K562 (cell line): ENCODE data around the gene VSTM5. TPM values are rescaled to one million over a fixed set of nuclear protein-coding genes. Genes with fewer than 3 reads are reported as not detected.

Source experiments
- CXXC5 ChIP-seq: fragments of 250-450 bp; sonication (Bioruptor Pico); IDR thresholded peaks from 2 replicates; pipeline ENCODE4 v1.8.0; 2022; ENCODE audit warnings: inconsistent platforms, mild to moderate bottlenecking, moderate library complexity
- FOXK2 ChIP-seq, 2 experiments: fragments of 450-650 bp; IDR thresholded peaks in 1 of 2; conservative IDR thresholded peaks in 1 of 2; 2 replicates each; pipeline ENCODE4 v1.6.1; 2016; ENCODE audit warnings: low read depth in 2 of 2, mild to moderate bottlenecking in 1 of 2
- GATAD2B ChIP-seq: fragments of 450-650 bp; IDR thresholded peaks from 2 replicates; pipeline ENCODE4 v1.6.1; 2017; ENCODE audit warnings: mild to moderate bottlenecking, borderline replicate concordance
- HMG20B ChIP-seq: fragments of 250-450 bp; sonication (Bioruptor Pico); IDR thresholded peaks from 2 replicates; pipeline ENCODE4 v1.5.0; 2021; ENCODE audit warnings: mild to moderate bottlenecking
- KAT8 ChIP-seq: fragments of 450-650 bp; IDR thresholded peaks from 2 replicates; pipeline ENCODE4 v1.6.1; 2016; ENCODE audit warnings: low read depth, mild to moderate bottlenecking
- MCM5 ChIP-seq: fragments of 450-650 bp; IDR thresholded peaks from 2 replicates; pipeline ENCODE4 v1.6.1; 2016; ENCODE audit warnings: low read depth
- MECOM ChIP-seq: fragments of 250-450 bp; sonication (Bioruptor Pico); IDR thresholded peaks from 2 replicates; pipeline ENCODE4 v1.8.0; 2022; ENCODE audit warnings: inconsistent platforms
- MTA2 ChIP-seq: fragments of 450-650 bp; IDR thresholded peaks from 2 replicates; pipeline ENCODE4 v1.6.1; 2016; ENCODE audit warnings: low read depth
- NCOA6 ChIP-seq: fragments of 450-650 bp; IDR thresholded peaks from 2 replicates; pipeline ENCODE4 v1.6.1; 2017; ENCODE audit warnings: mild to moderate bottlenecking
- NRF1 ChIP-seq, 2 experiments: fragments of 450-650 bp; IDR thresholded peaks in 1 of 2; conservative IDR thresholded peaks in 1 of 2; 2 replicates each; pipeline ENCODE4 v1.6.1; 2014; ENCODE audit warnings: mild to moderate bottlenecking in 2 of 2
- NUFIP1 ChIP-seq: fragments of 450-650 bp; IDR thresholded peaks from 2 replicates; pipeline ENCODE4 v1.6.1; 2018; ENCODE audit not compliant: partially characterized antibody
- SMARCA4 ChIP-seq: fragments of 450-650 bp; IDR thresholded peaks from 2 replicates; pipeline ENCODE4 v1.6.1; 2016
- SMARCB1 ChIP-seq: IDR thresholded peaks from 2 replicates; pipeline ENCODE4 v1.6.1; 2011; ENCODE audit warnings: improper control_type of control experiment, low read depth; ENCODE audit not compliant: insufficient read length
- SRF ChIP-seq, 2 experiments: fragments of 250-450, 450-650 bp in 1 of 2; sonication (Bioruptor Pico) in 1 of 2; sonication (generic) in 1 of 2; formaldehyde crosslinking; IDR thresholded peaks; 2 replicates each; pipeline versions ENCODE4 v1.5.0 to v1.5.1; 2020 to 2022; ENCODE audit warnings: mild to moderate bottlenecking in 1 of 2, missing genetic modification reagents in 1 of 2
- ZC3H8 ChIP-seq: fragments of 450-650 bp; IDR thresholded peaks from 2 replicates; pipeline ENCODE4 v1.6.1; 2017
- ZNF431 ChIP-seq: sonication (generic); formaldehyde crosslinking; IDR thresholded peaks from 2 replicates; pipeline ENCODE4 v1.8.0; 2022; ENCODE audit warnings: mild to moderate bottlenecking, missing genetic modification reagents
- ZNF79 ChIP-seq: fragments of 250-450 bp; sonication (Bioruptor Pico); IDR thresholded peaks from 2 replicates; pipeline ENCODE4 v1.4.0; 2020; ENCODE audit warnings: low read depth, mild to moderate bottlenecking, moderate library complexity
- ZZZ3 ChIP-seq: fragments of 450-650 bp; IDR thresholded peaks from 2 replicates; pipeline ENCODE4 v1.6.1; 2016; ENCODE audit warnings: antibody characterized with exemption, mild to moderate bottlenecking, moderate library complexity
- polyA plus RNA-seq, 8 experiments: library from polyadenylated mRNA; depleted of rRNA in 4 of 8; stranded (reverse) in 5 of 8; unstranded in 3 of 8; fragments of >200 nt; fragmentation: Nextera tagmentation in 2 of 8; fragmentation: Illumina TruSeq in 1 of 8; extraction: Ambion mirVana in 2 of 8; extraction: Trizol in 1 of 8; gene quantifications; 2 replicates each; pipeline versions ENCODE4 v1.2.1 to v1.2.3, GENCODE V29; 2011 to 2014; ENCODE audit warnings: inconsistent platforms in 1 of 8, missing spikeins in 1 of 8
- total RNA-seq, 7 experiments: library from RNA; depleted of rRNA in 6 of 7; stranded (reverse); fragments of >200 nt in 6 of 7; fragmentation: Illumina TruSeq in 2 of 7; extraction: Trizol in 2 of 7; gene quantifications; 2 replicates each; pipeline versions ENCODE4 v1.2.1 to v1.2.3, GENCODE V29; 2011 to 2021; ENCODE audit warnings: low replicate concordance in 1 of 7
- TF ChIP-seq, protein P1 (sequence below): sonication (generic); formaldehyde crosslinking; IDR thresholded peaks from 2 replicates; pipeline ENCODE4 v1.8.0; 2022; ENCODE audit warnings: mild to moderate bottlenecking, low read depth, missing genetic modification reagents
- TF ChIP-seq, protein P2 (sequence below), 2 experiments: fragments of 450-650 bp in 1 of 2; IDR thresholded peaks; 2 replicates each; pipeline ENCODE4 v1.6.1; 2011 to 2017; ENCODE audit warnings: low read depth in 2 of 2, antibody characterized with exemption in 1 of 2, borderline replicate concordance in 1 of 2, low read length in 1 of 2, mild to moderate bottlenecking in 1 of 2, mixed read lengths in 1 of 2; ENCODE audit not compliant: control insufficient read depth in 1 of 2
- TF ChIP-seq, protein P3 (sequence below), 2 experiments: fragments of 450-650 bp; IDR thresholded peaks; 2 replicates each; pipeline ENCODE4 v1.6.1; 2016
- TF ChIP-seq, protein P4 (sequence below), 3 experiments: IDR thresholded peaks in 2 of 3; conservative IDR thresholded peaks in 1 of 3; 2 replicates each; pipeline ENCODE4 v1.5.1; 2011 to 2012; ENCODE audit warnings: low read length in 3 of 3, mild to moderate bottlenecking in 3 of 3, control low read depth in 2 of 3, improper control_type of control experiment in 1 of 3, inconsistent platforms in 1 of 3, low read depth in 1 of 3, mixed read lengths in 1 of 3, moderate library complexity in 1 of 3; ENCODE audit not compliant: insufficient read depth in 2 of 3

The VSTM5 gene
- total and polyA plus RNA-seq, 9 of the 15 experiments (the other 6 are each of a cell fraction or from before 2014, with no cell fraction given) = 0.01 TPM; not detected in 8

DNA sequence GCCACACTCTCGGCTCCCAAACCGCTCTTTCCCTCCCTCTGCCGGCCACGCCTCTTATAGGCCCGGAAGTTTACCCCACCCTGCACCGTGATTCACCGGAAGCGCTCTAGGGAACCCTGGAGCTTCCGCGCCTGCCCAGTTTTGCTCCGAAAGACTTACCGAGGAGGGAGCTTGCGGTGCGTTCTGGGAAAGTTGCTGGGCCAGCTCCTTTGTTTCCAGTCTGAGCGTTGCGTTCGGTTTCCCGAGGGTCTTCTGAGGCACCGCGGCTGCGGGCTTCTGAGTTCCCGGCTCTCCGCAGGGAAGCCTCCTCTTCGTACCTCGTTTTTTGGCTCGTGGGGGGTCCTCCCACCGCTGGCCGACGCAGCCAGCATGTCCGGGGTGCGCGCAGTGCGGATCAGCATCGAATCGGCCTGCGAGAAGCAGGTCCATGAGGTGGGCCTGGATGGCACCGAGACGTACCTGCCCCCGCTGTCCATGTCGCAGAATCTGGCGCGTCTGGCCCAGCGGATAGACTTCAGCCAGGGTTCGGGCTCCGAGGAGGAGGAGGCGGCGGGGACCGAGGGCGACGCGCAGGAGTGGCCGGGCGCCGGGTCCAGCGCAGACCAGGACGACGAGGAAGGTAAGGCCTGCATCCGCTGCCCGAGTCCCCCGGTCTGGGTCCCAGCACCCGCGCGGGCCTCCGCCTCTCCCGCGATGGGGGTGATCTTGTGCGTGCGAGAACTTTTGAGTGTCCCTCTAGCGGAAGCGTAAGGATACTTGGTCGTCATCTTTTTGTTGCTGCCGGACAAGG lies 66.1 kb downstream of the VSTM5 start, which contains the start of gene MED17 (continued):
- TF ChIP-seq, protein P1, sequence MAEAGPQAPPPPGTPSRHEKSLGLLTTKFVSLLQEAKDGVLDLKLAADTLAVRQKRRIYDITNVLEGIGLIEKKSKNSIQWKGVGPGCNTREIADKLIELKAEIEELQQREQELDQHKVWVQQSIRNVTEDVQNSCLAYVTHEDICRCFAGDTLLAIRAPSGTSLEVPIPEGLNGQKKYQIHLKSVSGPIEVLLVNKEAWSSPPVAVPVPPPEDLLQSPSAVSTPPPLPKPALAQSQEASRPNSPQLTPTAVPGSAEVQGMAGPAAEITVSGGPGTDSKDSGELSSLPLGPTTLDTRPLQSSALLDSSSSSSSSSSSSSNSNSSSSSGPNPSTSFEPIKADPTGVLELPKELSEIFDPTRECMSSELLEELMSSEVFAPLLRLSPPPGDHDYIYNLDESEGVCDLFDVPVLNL (CRISPR knock-in tag) = no peak
- no peak for TF ChIP-seq NCOA6
- TF ChIP-seq MCM5 = no peak
- TF ChIP-seq NRF1 (conservative IDR thresholded peaks at IDR 0.05 in 1 of 2, IDR thresholded peaks at IDR 0.05 in 1 of 2) = peak; percentile 67 to 76
- TF ChIP-seq SMARCB1 = no peak
- TF ChIP-seq HMG20B (CRISPR knock-in tag) = no peak
- no peak for TF ChIP-seq NUFIP1
- TF ChIP-seq SRF (CRISPR knock-in tag; IDR thresholded peaks at IDR 0.05) = no peak
- TF ChIP-seq MTA2 = no peak
- TF ChIP-seq CXXC5 (CRISPR knock-in tag) = peak; percentile 79
- TF ChIP-seq ZNF431 (CRISPR knock-in tag) = peak; percentile 67; the same call in 1 of the 2 replicates
- TF ChIP-seq GATAD2B = no peak
- no peak for TF ChIP-seq ZNF79
- TF ChIP-seq, protein P2, sequence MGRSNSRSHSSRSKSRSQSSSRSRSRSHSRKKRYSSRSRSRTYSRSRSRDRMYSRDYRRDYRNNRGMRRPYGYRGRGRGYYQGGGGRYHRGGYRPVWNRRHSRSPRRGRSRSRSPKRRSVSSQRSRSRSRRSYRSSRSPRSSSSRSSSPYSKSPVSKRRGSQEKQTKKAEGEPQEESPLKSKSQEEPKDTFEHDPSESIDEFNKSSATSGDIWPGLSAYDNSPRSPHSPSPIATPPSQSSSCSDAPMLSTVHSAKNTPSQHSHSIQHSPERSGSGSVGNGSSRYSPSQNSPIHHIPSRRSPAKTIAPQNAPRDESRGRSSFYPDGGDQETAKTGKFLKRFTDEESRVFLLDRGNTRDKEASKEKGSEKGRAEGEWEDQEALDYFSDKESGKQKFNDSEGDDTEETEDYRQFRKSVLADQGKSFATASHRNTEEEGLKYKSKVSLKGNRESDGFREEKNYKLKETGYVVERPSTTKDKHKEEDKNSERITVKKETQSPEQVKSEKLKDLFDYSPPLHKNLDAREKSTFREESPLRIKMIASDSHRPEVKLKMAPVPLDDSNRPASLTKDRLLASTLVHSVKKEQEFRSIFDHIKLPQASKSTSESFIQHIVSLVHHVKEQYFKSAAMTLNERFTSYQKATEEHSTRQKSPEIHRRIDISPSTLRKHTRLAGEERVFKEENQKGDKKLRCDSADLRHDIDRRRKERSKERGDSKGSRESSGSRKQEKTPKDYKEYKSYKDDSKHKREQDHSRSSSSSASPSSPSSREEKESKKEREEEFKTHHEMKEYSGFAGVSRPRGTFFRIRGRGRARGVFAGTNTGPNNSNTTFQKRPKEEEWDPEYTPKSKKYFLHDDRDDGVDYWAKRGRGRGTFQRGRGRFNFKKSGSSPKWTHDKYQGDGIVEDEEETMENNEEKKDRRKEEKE (IDR thresholded peaks at IDR 0.05; ENCODE audit: borderline replicate concordance in 1 of 2, control insufficient read depth in 1 of 2, low read depth in 2 of 2, low read length in 1 of 2) = no peak
- TF ChIP-seq, protein P3, sequence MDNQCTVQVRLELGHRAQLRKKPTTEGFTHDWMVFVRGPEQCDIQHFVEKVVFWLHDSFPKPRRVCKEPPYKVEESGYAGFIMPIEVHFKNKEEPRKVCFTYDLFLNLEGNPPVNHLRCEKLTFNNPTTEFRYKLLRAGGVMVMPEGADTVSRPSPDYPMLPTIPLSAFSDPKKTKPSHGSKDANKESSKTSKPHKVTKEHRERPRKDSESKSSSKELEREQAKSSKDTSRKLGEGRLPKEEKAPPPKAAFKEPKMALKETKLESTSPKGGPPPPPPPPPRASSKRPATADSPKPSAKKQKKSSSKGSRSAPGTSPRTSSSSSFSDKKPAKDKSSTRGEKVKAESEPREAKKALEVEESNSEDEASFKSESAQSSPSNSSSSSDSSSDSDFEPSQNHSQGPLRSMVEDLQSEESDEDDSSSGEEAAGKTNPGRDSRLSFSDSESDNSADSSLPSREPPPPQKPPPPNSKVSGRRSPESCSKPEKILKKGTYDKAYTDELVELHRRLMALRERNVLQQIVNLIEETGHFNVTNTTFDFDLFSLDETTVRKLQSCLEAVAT (IDR thresholded peaks at IDR 0.05) = 0 out of 4 replicates have a peak, but pooled peaks of 1 of the 2 experiments have one; percentile 14
- no peak for TF ChIP-seq KAT8
- TF ChIP-seq, protein P4, sequence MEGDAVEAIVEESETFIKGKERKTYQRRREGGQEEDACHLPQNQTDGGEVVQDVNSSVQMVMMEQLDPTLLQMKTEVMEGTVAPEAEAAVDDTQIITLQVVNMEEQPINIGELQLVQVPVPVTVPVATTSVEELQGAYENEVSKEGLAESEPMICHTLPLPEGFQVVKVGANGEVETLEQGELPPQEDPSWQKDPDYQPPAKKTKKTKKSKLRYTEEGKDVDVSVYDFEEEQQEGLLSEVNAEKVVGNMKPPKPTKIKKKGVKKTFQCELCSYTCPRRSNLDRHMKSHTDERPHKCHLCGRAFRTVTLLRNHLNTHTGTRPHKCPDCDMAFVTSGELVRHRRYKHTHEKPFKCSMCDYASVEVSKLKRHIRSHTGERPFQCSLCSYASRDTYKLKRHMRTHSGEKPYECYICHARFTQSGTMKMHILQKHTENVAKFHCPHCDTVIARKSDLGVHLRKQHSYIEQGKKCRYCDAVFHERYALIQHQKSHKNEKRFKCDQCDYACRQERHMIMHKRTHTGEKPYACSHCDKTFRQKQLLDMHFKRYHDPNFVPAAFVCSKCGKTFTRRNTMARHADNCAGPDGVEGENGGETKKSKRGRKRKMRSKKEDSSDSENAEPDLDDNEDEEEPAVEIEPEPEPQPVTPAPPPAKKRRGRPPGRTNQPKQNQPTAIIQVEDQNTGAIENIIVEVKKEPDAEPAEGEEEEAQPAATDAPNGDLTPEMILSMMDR (IDR thresholded peaks at IDR 0.05 in 2 of 3, conservative IDR thresholded peaks at IDR 0.05 in 1 of 3; ENCODE audit: insufficient read depth in 2 of 3, low read depth in 1 of 3, low read length in 3 of 3) = peak; percentile 47 to 59 (median 57)
- peak; percentile 87 to 91 for TF ChIP-seq FOXK2 (conservative IDR thresholded peaks at IDR 0.05 in 1 of 2, IDR thresholded peaks at IDR 0.05 in 1 of 2; ENCODE audit: low read depth in 2 of 2)
- peak; percentile 75 for TF ChIP-seq ZZZ3
- TF ChIP-seq MECOM (CRISPR knock-in tag) = no peak
- TF ChIP-seq SMARCA4 = 0 out of 2 replicates have a peak, but pooled peaks have one; percentile 12
- no peak for TF ChIP-seq ZC3H8
